A549 (cell line): ENCODE data around the gene PCDH9. TPM values are rescaled to one million over a fixed set of nuclear protein-coding genes. Genes with fewer than 3 reads are reported as not detected.
A peak's percentile ranks its signal among the peaks of the same experiment; 100 is the strongest.

Experiments used
- ATAC-seq, 2 experiments: fragments of 200-7000 bp in 1 of 2; fragments of >200 bp in 1 of 2; cut with Nextera tagmentation in 1 of 2; cut with Tn5 transposase in 1 of 2; 3 replicates each; pipeline versions ENCODE4 v1.8.0 to v1.9.1; 2018 to 2020; ENCODE audit warnings: mild to moderate bottlenecking in 1 of 2, moderate library complexity in 1 of 2
- CTCF ChIA-PET: fragments of 300-600 bp; sonication (Branson Sonifier 250); formaldehyde crosslinking; extraction: SDS; loops from one replicate; lab custom pipeline; 2021; ENCODE audit warnings: antibody characterized with exemption, inconsistent platforms; lab: Yijun Ruan, JAX
- POLR2A ChIA-PET: fragments of 350-600 bp; formaldehyde crosslinking; extraction: SDS; loops from one replicate; lab custom pipeline; 2021; ENCODE audit warnings: antibody characterized with exemption, inconsistent platforms; lab: Yijun Ruan, JAX
- DNase-seq, 2 experiments: peaks; one replicate each; pipeline versions ENCODE4 v3.0.0 to v3.0.0-alpha.2; 2011 to 2016; ENCODE audit warnings: low read depth in 1 of 2, low spot score in 1 of 2
- FAIRE-seq: peaks from 2 replicates; lab custom pipeline; 2011; peaks lifted over from hg19 to GRCh38; lab: Jason Lieb, UNC
- H3K27ac ChIP-seq, 2 experiments: fragments of >200 bp; sonication (Bioruptor Twin); formaldehyde crosslinking; 3 replicates each; pipeline ENCODE4 v1.5.1; 2016 to 2017
- H3K4me1 ChIP-seq: fragments of >200 bp; sonication (Bioruptor Twin); formaldehyde crosslinking; 3 replicates; pipeline ENCODE4 v1.6.1; 2016
- H3K4me2 ChIP-seq: fragments of >200 bp; sonication (Bioruptor Twin); formaldehyde crosslinking; 3 replicates; pipeline ENCODE4 v1.6.1; 2016
- H3K4me3 ChIP-seq: fragments of >200 bp; sonication (Bioruptor Twin); formaldehyde crosslinking; 3 replicates; pipeline ENCODE4 v1.5.1; 2016
- H3K9me3 ChIP-seq: fragments of >200 bp; sonication (Bioruptor Twin); formaldehyde crosslinking; 3 replicates; pipeline ENCODE4 v1.6.1; 2016
- CEBPB ChIP-seq, 2 experiments: fragments of >200 bp in 1 of 2; sonication (Bioruptor Twin) in 1 of 2; formaldehyde crosslinking in 1 of 2; IDR thresholded peaks; 2 replicates each; pipeline ENCODE4 v1.6.1; 2012 to 2016
- EHF ChIP-seq: fragments of 250-450 bp; sonication (Bioruptor Pico); IDR thresholded peaks from 2 replicates; pipeline ENCODE4 v1.5.0; 2020; ENCODE audit warnings: mild to moderate bottlenecking
- EP300 ChIP-seq, 2 experiments: fragments of >200 bp; sonication (Bioruptor Twin); formaldehyde crosslinking; IDR thresholded peaks; 2 replicates in 1 of 2; 3 replicates in 1 of 2; pipeline ENCODE4 v1.6.1; 2016 to 2017
- ESRRA ChIP-seq: fragments of 150-350 bp; IDR thresholded peaks from 2 replicates; pipeline ENCODE4 v1.6.1; 2014; ENCODE audit warnings: mild to moderate bottlenecking, low read length, borderline replicate concordance
- FOSL2 ChIP-seq, 2 experiments: fragments of 450-650 bp in 1 of 2; fragments of >200 bp in 1 of 2; sonication (Bioruptor Twin) in 1 of 2; formaldehyde crosslinking; IDR thresholded peaks; 2 replicates each; pipeline versions ENCODE4 v1.5.0 to v1.6.1; 2016 to 2020; ENCODE audit warnings: mild to moderate bottlenecking in 1 of 2, moderate library complexity in 1 of 2
- HDAC2 ChIP-seq: fragments of 200-600 bp; sonication (generic); IDR thresholded peaks from 2 replicates; pipeline ENCODE4 v1.6.1; 2016
- HEYL ChIP-seq: fragments of 250-450 bp; sonication (Bioruptor Pico); IDR thresholded peaks from 2 replicates; pipeline ENCODE4 v1.8.0; 2021; ENCODE audit warnings: mild to moderate bottlenecking, moderate library complexity
- HOXB5 ChIP-seq: fragments of 250-450 bp; sonication (Bioruptor Pico); IDR thresholded peaks from 2 replicates; pipeline ENCODE4 v1.5.0; 2020; ENCODE audit warnings: mild to moderate bottlenecking, moderate library complexity
- JUN ChIP-seq, 2 experiments: fragments of >200 bp; sonication (Bioruptor Twin); formaldehyde crosslinking; IDR thresholded peaks; 2 replicates in 1 of 2; 3 replicates in 1 of 2; pipeline ENCODE4 v1.6.1; 2016 to 2017
- JUNB ChIP-seq: fragments of >200 bp; sonication (Bioruptor Twin); formaldehyde crosslinking; IDR thresholded peaks from 2 replicates; pipeline ENCODE4 v1.6.1; 2016
- KDM1A ChIP-seq: fragments of 200-600 bp; sonication (generic); IDR thresholded peaks from 2 replicates; pipeline ENCODE4 v1.6.1; 2016; ENCODE audit warnings: low read depth, mild to moderate bottlenecking
- KDM5A ChIP-seq: fragments of 200-600 bp; sonication (generic); IDR thresholded peaks from 2 replicates; pipeline ENCODE4 v1.6.1; 2016; ENCODE audit warnings: antibody characterized with exemption, mild to moderate bottlenecking
- MAFK ChIP-seq: fragments of 450-650 bp; IDR thresholded peaks from 2 replicates; pipeline ENCODE4 v1.6.1; 2014; ENCODE audit not compliant: partially characterized antibody
- MYC ChIP-seq: IDR thresholded peaks from 2 replicates; pipeline ENCODE4 v1.6.1; 2012; ENCODE audit warnings: mild to moderate bottlenecking, inconsistent platforms, low read length, improper control_type of control experiment, borderline replicate concordance
- NFE2L2 ChIP-seq: fragments of 150-350 bp; conservative IDR thresholded peaks from 2 replicates; pipeline ENCODE4 v1.6.1; 2014; ENCODE audit warnings: low read length
- RAD21 ChIP-seq, 2 experiments: fragments of >200 bp in 1 of 2; sonication (Bioruptor Twin) in 1 of 2; formaldehyde crosslinking in 1 of 2; IDR thresholded peaks in 1 of 2; conservative IDR thresholded peaks in 1 of 2; 2 replicates in 1 of 2; 3 replicates in 1 of 2; pipeline ENCODE4 v1.6.1; 2012 to 2018; ENCODE audit warnings: inconsistent platforms in 1 of 2
- RFX5 ChIP-seq: fragments of 450-650 bp; IDR thresholded peaks from 2 replicates; pipeline ENCODE4 v1.7.1; 2014; ENCODE audit warnings: antibody characterized with exemption, mild to moderate bottlenecking, moderate library complexity
- SREBF2 ChIP-seq: fragments of 450-650 bp; IDR thresholded peaks from 2 replicates; pipeline ENCODE4 v1.6.1; 2014; ENCODE audit warnings: mild to moderate bottlenecking, moderate library complexity
- TFCP2L1 ChIP-seq: fragments of 250-450 bp; sonication (Bioruptor Pico); IDR thresholded peaks from 2 replicates; pipeline ENCODE4 v1.5.0; 2021; ENCODE audit warnings: mild to moderate bottlenecking
- TP53 ChIP-seq: fragments of 250-450 bp; sonication (Bioruptor Pico); IDR thresholded peaks from 2 replicates; pipeline ENCODE4 v1.5.0; 2021; ENCODE audit warnings: mild to moderate bottlenecking, moderate library complexity
- WGBS: methylation state at CpG from one replicate; pipeline ENCODE4 v1.1.6; 2017; ENCODE audit errors: missing lambda C conversion rate; 5-methylcytosine and 5-hydroxymethylcytosine counted together
- polyA plus RNA-seq, 4 experiments: library from polyadenylated mRNA; depleted of rRNA in 3 of 4; stranded (reverse); fragments of >200 nt; fragmentation: RNase III in 1 of 4; extraction: RNeasy Plus Mini Kit Qiagen cat#74134 plus additional on column Dnase treatment in 1 of 4; gene quantifications; 2 replicates in 3 of 4; 3 replicates in 1 of 4; pipeline ENCODE4 v1.2.3, GENCODE V29; 2011 to 2017
- TF ChIP-seq, protein P1 (sequence below): fragments of >200 bp; sonication (Bioruptor Twin); formaldehyde crosslinking; IDR thresholded peaks from 3 replicates; pipeline ENCODE4 v1.6.1; 2016
- TF ChIP-seq, protein P2 (sequence below): fragments of 250-450 bp; sonication (Bioruptor Pico); IDR thresholded peaks from 2 replicates; pipeline ENCODE4 v1.5.0; 2020; ENCODE audit warnings: low read depth, mild to moderate bottlenecking, moderate library complexity
- TF ChIP-seq, protein P3 (sequence below): IDR thresholded peaks from 2 replicates; pipeline ENCODE4 v1.6.1; 2012
- TF ChIP-seq, protein P4 (sequence below): fragments of 150-350 bp; IDR thresholded peaks from 2 replicates; pipeline ENCODE4 v1.6.1; 2014; ENCODE audit warnings: low read depth, mild to moderate bottlenecking, low read length

Gene PCDH9
- polyA plus RNA-seq, 2 of the 4 experiments (the other 2 are of a cell fraction): 16.0 to 29.5 TPM

DNA sequence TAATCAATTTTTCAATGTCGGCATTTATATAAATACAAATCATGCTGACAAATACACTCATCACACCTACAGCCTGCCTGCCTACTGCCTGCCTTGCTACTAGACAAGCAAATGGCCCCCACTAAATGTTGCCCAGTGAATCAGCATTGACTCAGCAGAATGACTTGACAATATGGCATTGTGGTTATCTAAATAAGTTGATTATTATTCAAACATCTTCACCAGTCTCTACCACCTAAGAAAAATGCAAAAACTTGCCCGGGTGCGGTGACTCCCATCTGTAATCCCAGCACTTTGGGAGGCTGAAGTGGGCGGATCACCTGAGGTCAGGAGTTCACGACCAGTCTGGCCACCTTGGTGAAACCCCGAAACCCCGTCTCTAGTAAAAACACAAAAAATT, 296.1 kb downstream of the PCDH9 start (continued):
- TF ChIP-seq HEYL (no peak), KDM5A (no peak), EHF (CRISPR knock-in tag) (no peak), HDAC2 (no peak), JUN (IDR thresholded peaks at IDR 0.05) (peak in 1 of 2 experiments; percentile 51; a peak in 1 of 5 replicates), NFE2L2 (peak; percentile 87), KDM1A (no peak), MYC (no peak), SREBF2 (no peak), HOXB5 (CRISPR knock-in tag) (no peak), EP300 (IDR thresholded peaks at IDR 0.05) (peak; percentile 32 to 41; a peak in 1 of 5 replicates), MAFK (peak; percentile 98), RAD21 (conservative IDR thresholded peaks at IDR 0.05 in 1 of 2, IDR thresholded peaks at IDR 0.05 in 1 of 2) (peak; percentile 17 to 19; a peak in 2 of 5 replicates), TFCP2L1 (CRISPR knock-in tag) (no peak), JUNB (peak; percentile 81), CEBPB (IDR thresholded peaks at IDR 0.05) (peak in 1 of 2 experiments; percentile 38; a peak in 1 of 4 replicates), RFX5 (no peak)
- TF ChIP-seq, protein P1, sequence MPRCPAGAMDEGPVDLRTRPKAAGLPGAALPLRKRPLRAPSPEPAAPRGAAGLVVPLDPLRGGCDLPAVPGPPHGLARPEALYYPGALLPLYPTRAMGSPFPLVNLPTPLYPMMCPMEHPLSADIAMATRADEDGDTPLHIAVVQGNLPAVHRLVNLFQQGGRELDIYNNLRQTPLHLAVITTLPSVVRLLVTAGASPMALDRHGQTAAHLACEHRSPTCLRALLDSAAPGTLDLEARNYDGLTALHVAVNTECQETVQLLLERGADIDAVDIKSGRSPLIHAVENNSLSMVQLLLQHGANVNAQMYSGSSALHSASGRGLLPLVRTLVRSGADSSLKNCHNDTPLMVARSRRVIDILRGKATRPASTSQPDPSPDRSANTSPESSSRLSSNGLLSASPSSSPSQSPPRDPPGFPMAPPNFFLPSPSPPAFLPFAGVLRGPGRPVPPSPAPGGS: 0 out of 3 replicates have a peak, but pooled peaks have one; percentile 23
- TF ChIP-seq, protein P2, sequence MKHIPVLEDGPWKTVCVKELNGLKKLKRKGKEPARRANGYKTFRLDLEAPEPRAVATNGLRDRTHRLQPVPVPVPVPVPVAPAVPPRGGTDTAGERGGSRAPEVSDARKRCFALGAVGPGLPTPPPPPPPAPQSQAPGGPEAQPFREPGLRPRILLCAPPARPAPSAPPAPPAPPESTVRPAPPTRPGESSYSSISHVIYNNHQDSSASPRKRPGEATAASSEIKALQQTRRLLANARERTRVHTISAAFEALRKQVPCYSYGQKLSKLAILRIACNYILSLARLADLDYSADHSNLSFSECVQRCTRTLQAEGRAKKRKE (CRISPR knock-in tag): no peak
- TF ChIP-seq, protein P3, sequence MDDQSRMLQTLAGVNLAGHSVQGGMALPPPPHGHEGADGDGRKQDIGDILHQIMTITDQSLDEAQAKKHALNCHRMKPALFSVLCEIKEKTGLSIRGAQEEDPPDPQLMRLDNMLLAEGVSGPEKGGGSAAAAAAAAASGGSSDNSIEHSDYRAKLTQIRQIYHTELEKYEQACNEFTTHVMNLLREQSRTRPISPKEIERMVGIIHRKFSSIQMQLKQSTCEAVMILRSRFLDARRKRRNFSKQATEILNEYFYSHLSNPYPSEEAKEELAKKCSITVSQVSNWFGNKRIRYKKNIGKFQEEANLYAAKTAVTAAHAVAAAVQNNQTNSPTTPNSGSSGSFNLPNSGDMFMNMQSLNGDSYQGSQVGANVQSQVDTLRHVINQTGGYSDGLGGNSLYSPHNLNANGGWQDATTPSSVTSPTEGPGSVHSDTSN: 0 out of 2 replicates have a peak, but pooled peaks have one; percentile 34

DNA sequence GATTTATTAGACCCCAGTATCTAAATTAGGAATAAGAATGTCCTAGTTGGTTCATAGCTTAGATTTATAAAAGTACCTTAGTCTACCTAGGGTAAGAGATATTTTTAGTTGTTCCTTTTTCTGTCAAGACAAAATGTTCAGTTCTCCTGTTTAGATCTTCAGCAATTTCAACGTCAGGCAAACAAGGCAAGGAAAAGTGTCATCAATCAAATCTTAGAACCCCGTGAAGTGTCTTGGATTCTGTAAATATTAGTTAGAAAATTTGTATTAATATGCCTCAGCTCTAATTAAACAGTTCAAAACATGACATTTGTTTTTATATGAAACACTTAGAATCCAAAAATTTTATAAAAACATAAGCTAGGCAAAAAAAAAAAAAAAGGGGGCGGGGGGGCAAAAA, 296.6 kb downstream of the PCDH9 start:
- Histone ChIP-seq H3K4me3 (peak overlapping the region; percentile 28), H3K27ac (peak overlapping the region; percentile 78 to 92), H3K4me1 (peaks cover 16% of the 10 kb centered on the region), H3K4me2 (peak overlapping the region; percentile 80), H3K9me3 (no peaks in the 10 kb centered on the region)
- 6% methylated on average over 3 of the region's 3 CpGs for WGBS
- ChIA-PET POLR2A (interaction anchor here (0.7 to 1.1 kb wide), 3 partner anchors 47 to 273 kb away, joined by 3 to 7 read pairs (median 3); no protein-coding TSS in a partner anchor), CTCF (interaction anchor here (2.1 kb wide), 1 partner anchor 60 kb away, joined by 4 read pairs; no protein-coding TSS in a partner anchor)
- ATAC-seq (peak in 1 of 2 experiments; percentile 52; a peak in 3 of 6 replicates), FAIRE-seq (no peak), DNase-seq (peak in 1 of 2 experiments; percentile 18)
- TF ChIP-seq MAFK: no peak
- no peak for TF ChIP-seq HDAC2
- TF ChIP-seq TP53 (CRISPR knock-in tag): no peak
- no peak for TF ChIP-seq SREBF2
- TF ChIP-seq EHF (CRISPR knock-in tag): no peak
- no peak for TF ChIP-seq FOSL2 (IDR thresholded peaks at IDR 0.05)
- no peak for TF ChIP-seq FOSL2 (CRISPR knock-in tag; IDR thresholded peaks at IDR 0.05)
- no peak for TF ChIP-seq ESRRA
- TF ChIP-seq, protein P4, sequence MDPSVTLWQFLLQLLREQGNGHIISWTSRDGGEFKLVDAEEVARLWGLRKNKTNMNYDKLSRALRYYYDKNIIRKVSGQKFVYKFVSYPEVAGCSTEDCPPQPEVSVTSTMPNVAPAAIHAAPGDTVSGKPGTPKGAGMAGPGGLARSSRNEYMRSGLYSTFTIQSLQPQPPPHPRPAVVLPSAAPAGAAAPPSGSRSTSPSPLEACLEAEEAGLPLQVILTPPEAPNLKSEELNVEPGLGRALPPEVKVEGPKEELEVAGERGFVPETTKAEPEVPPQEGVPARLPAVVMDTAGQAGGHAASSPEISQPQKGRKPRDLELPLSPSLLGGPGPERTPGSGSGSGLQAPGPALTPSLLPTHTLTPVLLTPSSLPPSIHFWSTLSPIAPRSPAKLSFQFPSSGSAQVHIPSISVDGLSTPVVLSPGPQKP: no peak
